GM18519 (cell line): Measurements from ENCODE around the gene LTBP3.

Experiments
- ATAC-seq: cut with Tn5 transposase; IDR thresholded peaks from one replicate; pipeline ENCODE4 v1.9.1; 2021; ENCODE audit warnings: mild to moderate bottlenecking, moderate library complexity; ENCODE audit not compliant: unreplicated experiment, low FRiP score

The LTBP3 gene

DNA sequence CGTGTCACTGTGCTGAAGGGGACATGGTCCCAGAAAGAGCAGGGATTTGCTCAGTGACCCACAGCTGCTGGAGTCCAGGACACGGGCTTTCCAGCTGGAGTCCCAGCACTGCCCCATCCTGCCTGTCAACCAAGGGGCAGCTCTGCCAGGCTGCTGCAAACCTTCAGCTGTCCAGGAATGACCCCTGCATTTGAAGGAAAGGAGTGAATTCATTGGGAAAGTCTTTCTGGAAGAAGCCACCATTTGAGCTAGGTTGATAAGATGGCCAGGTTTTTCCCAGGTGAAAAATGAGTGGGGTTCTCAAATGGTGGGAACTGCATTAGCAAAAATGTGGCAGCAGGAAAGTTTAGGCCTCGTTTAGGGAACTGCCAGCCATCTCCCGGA, 28.1 kb upstream of the LTBP3 start:
- ATAC-seq = no peak

DNA sequence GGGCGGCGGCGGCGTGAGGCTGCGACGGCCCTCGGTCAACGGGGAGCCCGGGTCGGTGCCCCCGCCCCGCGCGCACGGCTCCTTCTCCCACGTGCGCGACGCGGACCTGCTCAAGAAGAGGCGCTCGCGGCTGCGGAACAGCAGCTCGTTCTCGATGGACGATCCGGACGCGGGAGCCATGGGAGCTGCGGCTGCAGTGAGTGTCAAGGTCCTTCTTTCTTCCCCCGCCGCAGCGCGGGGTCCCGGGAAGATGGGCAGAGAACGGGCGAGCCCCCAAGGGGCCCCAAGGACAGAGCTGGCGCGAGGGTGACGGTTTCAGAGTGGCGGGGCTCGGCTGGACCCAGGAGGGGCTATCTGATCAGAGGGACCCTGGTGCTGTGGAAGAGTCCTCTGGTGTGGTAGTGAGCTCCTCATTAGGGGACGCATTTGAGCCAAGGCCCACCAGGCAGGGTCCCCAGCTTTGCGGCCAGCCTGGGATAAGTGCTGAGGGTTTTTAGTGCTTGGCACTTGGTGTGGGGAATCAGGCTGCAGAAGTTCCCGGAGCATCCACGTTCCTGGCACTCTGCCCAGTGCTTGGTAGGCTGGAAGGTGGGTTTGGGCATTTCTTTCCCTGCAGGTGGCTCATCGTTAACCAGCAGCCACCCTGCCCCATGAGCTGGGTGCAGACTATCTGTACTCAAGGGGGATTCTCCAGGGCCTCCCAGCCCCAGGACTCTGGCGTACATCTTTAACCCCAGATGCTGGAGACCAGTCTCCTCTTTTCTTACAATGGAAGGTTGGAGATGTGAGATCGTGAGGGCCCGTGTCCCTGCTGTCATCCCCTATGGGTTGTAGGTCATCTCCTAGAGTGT, 27.5 kb upstream of the LTBP3 start:
- ATAC-seq = no peak

- ATAC-seq = no peak
Observed at GRCh38 chr11:65584723-65585171, 26.6 kb upstream of the LTBP3 start.

- no peak for ATAC-seq
Observed at GRCh38 chr11:65584106-65584505, 25.9 kb upstream of the LTBP3 start.

GRCh38 chr11:65583589-65583988, 25.4 kb upstream of the LTBP3 start:
- ATAC-seq = no peak

- no peak for ATAC-seq
Observed at GRCh38 chr11:65581928-65582327, 23.8 kb upstream of the LTBP3 start.

DNA sequence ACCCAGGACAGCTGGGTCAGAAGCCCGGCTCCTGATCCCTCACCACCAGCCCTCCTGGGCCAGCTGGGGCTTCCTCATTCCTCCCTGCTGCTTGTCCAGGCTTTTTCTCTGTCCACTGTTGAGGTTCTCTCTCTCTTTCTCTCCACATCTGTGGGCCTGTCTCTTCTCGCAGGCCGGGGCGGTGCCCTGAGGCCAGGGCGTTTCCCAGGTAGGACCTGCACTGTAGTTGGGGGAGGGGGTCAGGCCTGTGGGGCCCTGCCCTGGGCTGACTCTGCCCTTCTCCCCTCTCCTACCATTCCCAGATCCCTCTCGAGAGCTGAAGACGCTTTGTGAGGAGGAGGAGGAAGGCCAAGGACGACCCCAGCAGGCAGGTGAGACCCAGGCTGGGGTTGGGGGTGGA, 22.6 kb upstream of the LTBP3 start:
- no peak for ATAC-seq

- no peak for ATAC-seq
Observed at GRCh38 chr11:65580031-65580692, 22.0 kb upstream of the LTBP3 start.

GRCh38 chr11:65579291-65579690, 21.1 kb upstream of the LTBP3 start:
- no peak for ATAC-seq

GRCh38 chr11:65578667-65579066, 20.5 kb upstream of the LTBP3 start:
- no peak for ATAC-seq

- no peak for ATAC-seq
Observed at GRCh38 chr11:65578134-65578533, 20.0 kb upstream of the LTBP3 start.

DNA sequence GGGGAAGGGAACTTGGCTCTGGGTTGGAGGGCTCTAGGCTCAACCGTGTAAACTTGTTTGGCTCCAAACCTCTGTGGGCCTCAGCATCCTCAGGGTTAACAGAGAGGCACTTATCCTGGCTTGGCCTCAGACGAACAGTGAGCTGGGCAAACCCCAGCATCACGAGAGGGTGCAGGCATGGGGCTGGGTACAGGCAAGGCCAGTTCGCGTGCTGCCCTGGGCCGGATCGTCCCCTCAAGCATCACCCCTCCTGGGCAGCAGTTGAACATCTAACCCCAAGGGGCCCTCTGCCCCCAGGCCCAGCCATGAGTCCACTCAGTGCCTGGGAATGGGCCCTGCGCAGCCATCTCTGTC, 19.6 kb upstream of the LTBP3 start:
- ATAC-seq = no peak

DNA sequence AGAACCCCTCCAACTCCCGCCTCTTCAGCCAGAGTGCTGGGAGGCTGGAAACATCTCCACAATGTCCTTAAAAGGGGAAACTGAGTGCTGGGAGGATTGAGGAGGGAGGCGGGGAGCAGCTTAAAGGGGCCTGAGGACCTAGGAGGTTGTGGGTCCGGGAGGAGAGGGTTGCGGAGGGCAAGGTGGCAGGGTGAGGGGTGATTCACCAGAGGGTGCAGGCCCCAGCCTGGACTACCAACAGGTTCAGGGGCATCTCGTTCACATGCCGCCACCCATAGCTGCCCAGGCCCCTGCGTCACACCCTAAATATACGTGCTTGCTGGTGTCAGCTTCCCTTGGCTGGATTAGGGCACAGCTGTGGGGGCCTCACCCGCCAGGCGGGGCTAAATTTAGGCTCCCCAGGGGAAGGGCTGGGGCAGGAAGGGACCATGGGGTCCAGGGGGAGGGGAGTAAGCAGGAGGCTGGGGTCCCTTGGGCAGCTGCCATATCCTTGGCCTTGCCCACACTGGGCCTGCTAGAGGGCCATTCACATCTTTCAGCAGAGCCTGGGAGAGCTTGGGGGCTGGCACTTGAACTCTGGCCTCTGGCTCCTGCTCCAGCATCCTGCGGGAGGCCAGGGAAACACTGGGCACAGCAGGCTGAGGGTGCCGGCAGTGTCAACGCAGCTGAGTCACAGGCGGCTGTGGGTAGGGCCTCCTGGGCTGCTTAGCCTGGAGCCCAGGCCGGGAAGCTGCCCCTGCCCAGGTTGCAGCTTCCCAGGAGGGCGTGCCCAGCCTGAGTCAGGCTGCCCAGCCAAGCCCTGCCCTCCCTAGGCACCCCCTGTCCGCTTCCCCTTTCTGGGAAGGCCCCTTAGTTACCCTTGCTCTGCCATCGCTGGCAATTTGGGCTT, 19.0 kb upstream of the LTBP3 start:
- no peak for ATAC-seq

GRCh38 chr11:65576232-65576866, 18.2 kb upstream of the LTBP3 start:
- ATAC-seq = no peak

DNA sequence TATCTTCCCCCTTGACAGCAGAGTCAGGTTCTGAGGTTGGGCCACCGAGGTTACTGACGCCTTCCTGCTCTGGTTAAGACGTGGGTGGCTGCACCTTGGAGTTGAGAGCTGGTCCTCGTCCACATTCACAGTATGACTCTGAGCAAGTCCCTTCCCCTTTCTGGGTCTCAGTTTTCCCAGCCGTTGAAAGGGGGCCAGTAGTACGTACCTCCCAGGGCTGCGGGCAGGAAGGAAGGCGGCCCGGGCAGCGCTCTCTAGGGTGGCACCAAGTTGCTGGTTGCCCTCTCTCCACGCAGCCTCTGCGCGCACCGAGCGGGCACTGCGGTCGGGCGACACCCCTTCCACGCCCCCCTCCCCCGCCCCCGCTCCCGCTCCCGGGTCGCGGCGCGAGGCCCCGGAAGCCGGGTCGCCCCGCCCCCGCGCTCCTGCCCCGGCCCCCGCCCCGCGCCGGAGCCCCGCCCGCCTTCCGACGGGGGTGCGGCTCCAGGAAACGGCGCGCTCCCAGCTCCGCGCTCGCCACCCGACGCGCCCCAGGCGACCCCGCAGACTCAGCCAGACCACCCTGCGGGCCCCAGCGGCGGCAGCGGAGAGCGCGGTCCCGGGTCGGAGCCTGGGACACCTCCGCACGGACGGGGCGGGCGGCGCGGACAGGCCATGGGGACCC, 17.5 kb upstream of the LTBP3 start, which contains the start of gene EHBP1L1:
Gene EHBP1L1 (plus strand): TSS at position 486 of the 664 bp plus-strand sequence. CDS start 250 bp downstream, outside the sequence.
- no peak for ATAC-seq

GRCh38 chr11:65574811-65575567, 16.8 kb upstream of the LTBP3 start:
- no peak for ATAC-seq

DNA sequence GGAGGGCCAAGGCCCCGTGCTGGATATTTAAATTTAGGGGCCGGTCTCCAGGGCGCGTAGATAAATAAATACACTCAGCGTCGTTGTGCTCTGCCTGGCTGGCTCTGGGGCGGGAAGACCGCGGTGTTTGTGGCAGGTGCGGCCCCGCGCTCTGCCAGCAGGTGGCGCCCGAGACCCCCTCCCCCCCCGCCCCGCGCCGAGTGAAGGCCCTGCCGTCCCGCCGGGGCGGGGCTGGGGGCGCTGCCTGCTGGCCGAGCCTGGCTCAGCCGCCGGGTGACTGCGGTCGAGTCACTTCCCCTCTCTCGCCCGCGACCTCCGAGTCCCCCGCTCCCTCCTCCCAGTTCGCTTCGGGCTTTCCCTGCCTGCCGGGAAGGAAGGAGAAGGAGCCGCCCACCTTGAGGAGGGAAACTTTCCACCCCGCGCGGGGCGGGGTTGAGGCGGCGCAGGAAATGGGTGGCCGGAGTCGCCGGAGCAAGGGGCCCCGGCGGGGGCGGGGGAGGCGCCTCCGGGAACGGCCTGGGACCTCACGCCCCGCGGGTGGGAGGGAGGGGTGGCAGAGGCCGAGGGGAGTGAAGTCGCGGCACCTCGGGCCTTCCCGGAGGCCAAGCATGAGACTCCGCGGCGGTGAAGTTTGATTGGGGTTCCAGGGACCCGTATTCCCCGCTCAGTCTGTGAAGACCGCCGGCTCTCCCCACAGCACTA, 16.1 kb upstream of the LTBP3 start:
- no peak for ATAC-seq

GRCh38 chr11:65573391-65574079, 15.4 kb upstream of the LTBP3 start:
- ATAC-seq = no peak
